ENCODE data around the gene DHRS7C.

DHRS7C gene

GRCh38 chr17:9820448-9820847 is 29.1 kb upstream of the DHRS7C start:
- in situ Hi-C loops (cut with HindIII; ENCODE audit: low pct_unique_long_range_greater_than_20kb, low sequenced_read_pairs): no loop called here
- no peak for TF ChIP-seq JUND (IDR thresholded peaks at IDR 0.05; ENCODE audit: low read depth)
- no peak for DNase-seq (ENCODE audit: low read depth in 1 of 2, low spot score in 1 of 2)

GRCh38 chr17:9818760-9819159 is 27.4 kb upstream of the DHRS7C start:
- in situ Hi-C loops (cut with HindIII; ENCODE audit: low pct_unique_long_range_greater_than_20kb, low sequenced_read_pairs): no loop called here
- DNase-seq (ENCODE audit: low read depth in 1 of 2, low spot score in 1 of 2): no peak
- no peak for TF ChIP-seq JUND (IDR thresholded peaks at IDR 0.05; ENCODE audit: low read depth)

GRCh38 chr17:9817086-9817485 is 25.7 kb upstream of the DHRS7C start:
- peak; percentile 76 to 88 for DNase-seq (ENCODE audit: low read depth in 1 of 2, low spot score in 1 of 2)
- TF ChIP-seq JUND (IDR thresholded peaks at IDR 0.05; ENCODE audit: low read depth): no peak
- in situ Hi-C loops (cut with HindIII; ENCODE audit: low pct_unique_long_range_greater_than_20kb, low sequenced_read_pairs): no loop called here

GRCh38 chr17:9816472-9816871 is 25.1 kb upstream of the DHRS7C start:
- no peak for DNase-seq (ENCODE audit: low read depth in 1 of 2, low spot score in 1 of 2)
- no peak for TF ChIP-seq JUND (IDR thresholded peaks at IDR 0.05; ENCODE audit: low read depth)
- in situ Hi-C loops (cut with HindIII; ENCODE audit: low pct_unique_long_range_greater_than_20kb, low sequenced_read_pairs): no loop called here

- DNase-seq (ENCODE audit: low read depth in 1 of 2, low spot score in 1 of 2): no peak
- TF ChIP-seq JUND (IDR thresholded peaks at IDR 0.05; ENCODE audit: low read depth): no peak
- in situ Hi-C loops (cut with HindIII; ENCODE audit: low pct_unique_long_range_greater_than_20kb, low sequenced_read_pairs): no loop called here
Measured at GRCh38 chr17:9814337-9814945, 23.0 kb upstream of the DHRS7C start.

- DNase-seq (ENCODE audit: low read depth in 1 of 2, low spot score in 1 of 2): no peak
- no peak for TF ChIP-seq JUND (IDR thresholded peaks at IDR 0.05; ENCODE audit: low read depth)
- in situ Hi-C loops (cut with HindIII; ENCODE audit: low pct_unique_long_range_greater_than_20kb, low sequenced_read_pairs): no loop called here
Measured at GRCh38 chr17:9813166-9813565, 21.8 kb upstream of the DHRS7C start.

GRCh38 chr17:9811537-9811936 is 20.1 kb upstream of the DHRS7C start:
- TF ChIP-seq JUND (IDR thresholded peaks at IDR 0.05; ENCODE audit: low read depth): no peak

GRCh38 chr17:9811086-9811485 is 19.7 kb upstream of the DHRS7C start:
- TF ChIP-seq JUND (IDR thresholded peaks at IDR 0.05; ENCODE audit: low read depth): no peak
- in situ Hi-C loops (cut with HindIII; ENCODE audit: low pct_unique_long_range_greater_than_20kb, low sequenced_read_pairs): no loop called here

More at GRCh38 chr17:9811537-9811936, 20.1 kb upstream of the DHRS7C start:
- in situ Hi-C loops (cut with HindIII; ENCODE audit: low pct_unique_long_range_greater_than_20kb, low sequenced_read_pairs): no loop called here
- no peak for DNase-seq (ENCODE audit: low read depth in 1 of 2, low spot score in 1 of 2)

GRCh38 chr17:9810100-9810949 is 18.9 kb upstream of the DHRS7C start:
- no peak for TF ChIP-seq JUND (IDR thresholded peaks at IDR 0.05; ENCODE audit: low read depth)
- in situ Hi-C loops (cut with HindIII; ENCODE audit: low pct_unique_long_range_greater_than_20kb, low sequenced_read_pairs): no loop called here

More at GRCh38 chr17:9811086-9811485, 19.7 kb upstream of the DHRS7C start:
- no peak for DNase-seq (ENCODE audit: low read depth in 1 of 2, low spot score in 1 of 2)

GRCh38 chr17:9809409-9809808 is 18.0 kb upstream of the DHRS7C start:
- in situ Hi-C loops (cut with HindIII; ENCODE audit: low pct_unique_long_range_greater_than_20kb, low sequenced_read_pairs): no loop called here
- no peak for DNase-seq (ENCODE audit: low read depth in 1 of 2, low spot score in 1 of 2)
- TF ChIP-seq JUND (IDR thresholded peaks at IDR 0.05; ENCODE audit: low read depth): no peak

More at GRCh38 chr17:9810100-9810949, 18.9 kb upstream of the DHRS7C start:
- no peak for DNase-seq (ENCODE audit: low read depth in 1 of 2, low spot score in 1 of 2)

GRCh38 chr17:9806699-9807098 is 15.3 kb upstream of the DHRS7C start:
- in situ Hi-C loops (cut with HindIII; ENCODE audit: low pct_unique_long_range_greater_than_20kb, low sequenced_read_pairs): no loop called here
- DNase-seq (ENCODE audit: low read depth in 1 of 2, low spot score in 1 of 2): no peak
- no peak for TF ChIP-seq JUND (IDR thresholded peaks at IDR 0.05; ENCODE audit: low read depth)

- in situ Hi-C loops (cut with HindIII; ENCODE audit: low pct_unique_long_range_greater_than_20kb, low sequenced_read_pairs): no loop called here
- TF ChIP-seq JUND (IDR thresholded peaks at IDR 0.05; ENCODE audit: low read depth): no peak
- DNase-seq (ENCODE audit: low read depth in 1 of 2, low spot score in 1 of 2): no peak
Measured at GRCh38 chr17:9805769-9806168, 14.4 kb upstream of the DHRS7C start.

- peak in 1 of 2 experiments; percentile 6 for DNase-seq (ENCODE audit: low read depth in 1 of 2, low spot score in 1 of 2)
- TF ChIP-seq JUND (IDR thresholded peaks at IDR 0.05; ENCODE audit: low read depth): no peak
- in situ Hi-C loops (cut with HindIII; ENCODE audit: low pct_unique_long_range_greater_than_20kb, low sequenced_read_pairs): no loop called here
Measured at GRCh38 chr17:9802697-9803096, 11.3 kb upstream of the DHRS7C start.

Data from T47D (cell line).